SK-N-DZ (cell line): ENCODE results near the gene PSPN.
"Not testable (repeated sequence)": the region's sequence is repeated elsewhere in the genome, so short reads cannot be mapped to it uniquely, and the experiment has no call there.

Experiments used
- DNase-seq: peaks from one replicate; pipeline ENCODE4 v3.0.0-alpha.2; 2015; ENCODE audit warnings: low spot score

Gene PSPN

DNA sequence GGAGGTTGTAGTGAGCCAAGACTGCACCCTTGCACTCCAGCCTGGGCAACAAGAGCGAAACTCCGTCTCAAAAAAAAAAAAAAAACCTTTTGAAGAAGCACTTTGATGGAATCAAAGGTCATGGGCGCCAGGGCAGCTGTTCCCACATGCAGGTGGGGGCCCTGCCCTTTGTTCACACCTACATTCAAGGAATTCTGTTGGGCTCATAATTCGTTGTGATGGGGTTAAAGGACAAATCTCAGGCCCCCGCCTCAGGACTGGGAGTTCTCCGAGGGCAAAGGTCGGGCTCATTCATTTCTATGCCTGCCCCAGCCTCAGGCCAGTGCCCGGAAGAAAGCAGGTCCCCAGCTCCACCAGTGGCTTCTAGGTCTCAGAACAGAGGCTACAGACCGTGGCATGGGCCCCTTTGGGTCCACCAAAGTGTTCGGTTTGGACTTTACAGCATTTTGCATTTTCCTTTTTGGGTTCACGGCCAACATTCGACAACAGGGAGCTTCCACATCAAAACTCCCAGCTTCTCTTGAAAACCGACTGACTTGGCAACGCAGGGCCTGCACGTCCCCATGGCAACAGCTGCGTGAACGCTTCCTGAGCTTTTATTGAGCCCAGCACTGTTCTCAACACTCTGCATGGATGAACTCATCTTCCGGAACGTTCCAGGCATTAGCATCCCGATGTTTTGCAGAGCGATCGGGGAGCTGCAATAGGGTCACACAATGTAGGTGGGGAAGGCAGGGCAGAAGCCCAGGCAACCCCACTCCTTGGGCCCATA lies 27.3 kb upstream of the PSPN start:
- peak; percentile 43 for DNase-seq

DNA sequence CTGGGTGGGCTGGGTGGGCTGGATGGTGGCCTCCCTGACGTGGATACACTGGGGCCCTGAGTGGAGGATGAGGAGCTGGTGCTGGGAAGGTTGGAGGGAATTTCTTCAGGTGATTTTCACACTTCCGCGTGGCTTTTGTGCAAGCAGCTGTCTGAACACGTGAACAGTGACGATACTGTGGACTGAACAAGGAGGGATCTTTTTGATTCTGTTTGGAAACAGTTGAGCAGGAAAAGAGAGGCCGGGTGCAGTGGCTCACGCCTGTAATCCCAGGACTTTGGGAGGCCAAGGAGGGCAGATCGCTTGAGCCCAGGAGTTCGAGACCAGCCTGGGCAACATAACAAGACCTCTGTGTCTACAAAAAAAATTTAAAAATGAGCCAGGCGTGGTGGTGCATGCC lies 26.3 kb upstream of the PSPN start:
- no peak for DNase-seq

DNA sequence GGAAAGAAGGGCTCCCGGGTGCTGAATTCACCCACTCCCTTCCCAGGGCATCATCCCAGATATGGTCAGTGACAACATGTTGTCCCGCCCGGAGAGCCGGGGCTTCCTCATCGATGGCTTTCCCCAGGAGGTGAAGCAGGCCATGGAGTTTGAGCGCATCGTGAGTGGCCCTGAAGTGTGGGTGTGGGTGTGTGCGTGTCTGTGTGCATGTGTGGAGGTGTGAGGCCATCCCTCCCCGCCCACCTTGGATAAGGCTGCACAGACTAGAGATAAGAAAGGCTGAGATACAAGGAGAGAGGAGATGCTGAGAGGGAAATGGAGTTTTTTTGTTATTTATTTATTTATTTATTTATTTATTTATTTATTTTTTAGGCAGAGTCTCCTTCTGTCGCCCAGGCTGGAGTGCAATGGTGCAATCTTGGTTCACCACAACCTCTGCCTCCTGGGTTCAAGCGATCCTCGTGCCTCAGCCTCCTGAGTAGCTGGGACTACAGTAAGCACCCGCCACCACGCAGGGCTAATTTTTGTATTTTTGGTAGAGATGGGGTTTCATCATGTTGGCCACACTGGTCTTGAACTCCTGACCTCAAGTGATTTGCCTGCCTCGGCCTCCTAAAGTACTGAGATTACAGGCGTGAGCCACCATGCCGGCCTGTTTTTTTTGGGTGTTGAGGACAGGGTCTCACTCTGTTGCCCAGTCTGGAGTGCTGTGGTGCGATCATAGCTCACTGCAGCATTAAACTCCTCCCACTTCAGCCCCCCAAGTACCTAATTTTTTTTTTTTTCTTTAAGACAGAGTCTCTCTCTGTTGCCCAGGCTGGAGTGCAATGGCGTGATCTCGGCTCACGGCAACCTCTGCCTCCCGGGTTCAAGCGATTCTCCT lies 24.6 kb upstream of the PSPN start:
- DNase-seq = not testable (repeated sequence)

DNA sequence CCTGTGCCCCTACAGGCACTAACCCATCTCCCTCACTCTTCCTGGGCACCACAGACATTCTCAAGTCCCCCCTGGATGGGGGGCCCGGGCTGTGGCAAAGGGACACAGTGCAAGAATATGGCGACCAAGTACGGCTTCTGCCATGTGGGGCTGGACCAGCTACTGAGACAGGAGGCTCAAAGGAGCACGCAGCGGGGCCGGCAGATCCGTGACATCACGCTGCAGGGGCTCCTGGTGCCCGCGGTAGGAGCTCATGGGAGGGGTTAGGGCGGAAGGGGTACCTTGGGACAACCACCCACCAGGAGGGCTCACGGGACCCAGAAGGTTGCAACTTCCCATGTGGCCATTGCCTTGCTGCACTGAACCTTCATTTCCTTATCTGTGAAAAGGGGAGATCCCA lies 20.6 kb upstream of the PSPN start:
- no peak for DNase-seq

DNA sequence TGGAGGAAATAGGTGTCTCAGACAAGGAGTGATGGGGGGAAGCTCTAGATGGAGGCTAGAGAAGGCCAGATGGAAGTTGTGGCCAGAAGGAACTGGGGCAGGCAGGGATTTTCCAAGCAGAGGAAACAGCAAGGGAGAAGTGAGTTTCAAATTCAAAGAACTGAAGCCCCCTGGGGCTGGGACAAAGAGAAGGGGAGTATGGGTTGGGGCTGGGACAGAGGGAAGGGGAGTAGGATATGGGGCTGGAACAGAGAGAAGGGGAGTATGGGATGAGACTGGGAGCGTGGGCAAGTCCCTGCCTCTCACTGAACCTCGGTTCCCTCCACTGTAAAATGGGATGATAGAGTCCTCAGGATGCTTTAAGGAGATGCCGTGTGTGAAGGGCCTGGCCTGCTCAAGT lies 19.1 kb upstream of the PSPN start:
- no peak for DNase-seq

DNA sequence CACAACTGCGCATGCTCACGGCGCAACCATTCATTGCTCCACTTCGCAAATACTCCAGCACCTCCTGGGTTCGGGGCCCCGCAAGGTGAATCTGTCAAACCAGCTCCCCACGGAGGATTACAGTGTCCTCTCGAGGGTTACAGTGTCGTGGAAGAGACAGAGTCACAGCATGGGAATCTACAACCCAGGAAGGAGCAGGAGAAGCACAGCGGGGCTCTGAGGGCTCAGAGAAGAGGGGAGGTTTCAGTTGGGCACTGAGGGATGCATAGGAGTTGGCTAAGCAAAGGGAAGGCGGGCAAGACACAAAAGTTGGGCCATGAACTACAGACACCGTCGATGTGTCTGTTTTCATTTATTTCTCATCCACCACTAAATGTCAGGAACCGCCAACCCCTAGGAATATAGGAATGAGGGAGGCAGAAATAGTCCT lies 18.3 kb upstream of the PSPN start:
- no peak for DNase-seq

DNA sequence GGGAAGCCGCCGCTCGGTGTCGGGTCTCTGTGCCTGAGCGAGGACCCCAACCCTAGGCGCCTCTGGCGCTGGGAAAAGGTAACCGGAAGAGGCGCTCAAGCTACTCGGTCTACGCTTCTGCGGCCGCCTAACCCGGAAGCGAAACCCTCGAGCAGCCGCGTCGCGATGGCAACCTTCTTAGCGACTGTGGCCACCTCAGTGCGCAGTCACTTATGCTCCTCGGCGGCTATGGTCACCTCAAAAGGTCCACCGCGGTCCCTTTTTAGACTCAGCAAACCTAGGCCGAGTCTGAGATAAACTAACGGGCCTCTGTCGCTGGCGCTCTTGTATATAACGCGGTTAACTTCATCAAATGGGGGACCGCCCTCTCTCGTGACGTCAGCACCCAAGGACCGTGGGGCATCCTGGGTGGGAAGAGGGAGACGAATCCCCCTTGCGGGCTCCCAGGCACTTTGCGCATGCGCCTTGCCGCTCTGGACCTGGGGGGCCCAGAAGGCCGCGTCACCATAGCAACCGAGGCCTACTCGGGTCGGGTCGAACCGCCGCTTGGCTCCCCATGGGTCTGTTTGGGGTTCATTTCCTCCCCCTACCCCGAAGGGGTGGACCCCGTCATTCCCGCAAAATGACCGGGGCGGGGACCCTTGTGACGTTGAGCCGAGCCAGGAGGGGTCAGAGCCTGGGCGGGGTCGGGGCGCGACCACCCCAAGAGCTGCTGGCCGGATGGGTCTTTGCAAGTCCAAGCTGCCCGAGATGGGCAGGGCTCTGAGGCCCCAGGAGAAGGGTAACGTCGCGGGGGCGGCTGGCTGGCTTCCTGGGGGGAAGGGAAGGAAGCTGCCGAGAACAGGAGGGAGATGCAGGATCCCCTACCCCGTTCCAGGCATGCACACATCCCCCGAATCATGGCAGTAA lies 17.6 kb upstream of the PSPN start, which contains the start of gene GTF2F1:
GTF2F1 (minus strand) TSS at position 91 of the 909 bp plus-strand sequence. CDS start 169 bp downstream, outside the sequence.
- peak; percentile 95 for DNase-seq

DNA sequence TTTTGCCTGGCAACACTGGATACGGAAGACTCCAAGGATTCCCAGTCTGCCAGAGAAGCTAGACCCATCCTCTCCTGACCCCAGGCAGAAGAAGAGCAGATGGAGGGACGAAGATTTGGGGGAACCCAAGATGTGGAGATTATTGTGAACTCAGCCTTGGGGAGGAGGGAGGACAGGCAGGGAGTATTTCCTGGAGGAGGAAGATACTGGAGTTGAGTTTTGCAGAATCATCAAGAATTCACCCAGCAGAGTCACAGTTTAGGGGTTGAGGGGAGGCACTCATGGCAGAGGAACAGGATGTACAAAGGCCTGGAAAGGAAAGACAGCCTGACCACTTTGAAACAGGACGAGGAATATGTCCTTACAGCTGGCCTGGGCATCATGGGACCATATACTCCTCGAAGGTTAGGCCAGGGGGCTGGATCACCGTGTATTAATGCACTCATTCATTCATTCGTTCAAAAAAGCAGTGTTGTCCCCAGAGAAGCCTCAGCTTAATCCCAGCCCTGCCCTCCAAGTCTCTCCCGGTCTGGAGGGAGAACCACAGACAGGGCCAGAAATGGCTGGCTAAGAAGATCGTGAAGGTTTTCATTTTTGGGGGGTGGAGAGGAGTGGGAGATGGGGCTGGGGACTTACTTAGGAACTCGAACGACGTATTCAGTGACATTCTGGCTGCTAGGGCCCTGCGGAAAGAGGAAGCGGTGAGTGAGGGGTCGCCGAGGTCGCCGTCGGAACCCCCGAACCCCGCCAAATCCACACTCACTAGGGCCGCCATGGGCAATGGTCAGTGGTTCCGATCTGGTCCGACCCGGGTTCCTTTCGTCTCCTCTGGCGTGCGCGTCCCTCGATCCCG lies 16.7 kb upstream of the PSPN start:
- no peak for DNase-seq

DNA sequence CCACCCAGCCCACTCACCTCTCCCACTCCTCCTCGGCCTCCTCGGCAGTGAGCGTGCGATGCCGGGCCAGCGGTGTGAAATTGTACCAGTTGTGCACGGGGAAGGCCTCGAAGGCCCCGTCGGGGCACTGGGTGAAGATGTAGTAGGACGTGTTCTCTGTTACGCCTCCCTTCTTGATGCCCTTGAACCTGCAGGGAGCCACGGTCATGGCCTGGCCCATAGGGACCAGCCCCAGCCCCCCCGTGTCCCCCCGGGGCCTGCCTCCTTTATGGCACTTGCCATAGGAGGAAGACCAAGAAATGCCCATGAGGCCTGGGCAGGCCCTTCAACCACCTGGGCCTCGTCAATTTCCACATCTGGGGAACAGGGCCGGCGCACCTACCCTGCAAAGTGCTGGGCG lies 11.6 kb upstream of the PSPN start:
- no peak for DNase-seq

DNA sequence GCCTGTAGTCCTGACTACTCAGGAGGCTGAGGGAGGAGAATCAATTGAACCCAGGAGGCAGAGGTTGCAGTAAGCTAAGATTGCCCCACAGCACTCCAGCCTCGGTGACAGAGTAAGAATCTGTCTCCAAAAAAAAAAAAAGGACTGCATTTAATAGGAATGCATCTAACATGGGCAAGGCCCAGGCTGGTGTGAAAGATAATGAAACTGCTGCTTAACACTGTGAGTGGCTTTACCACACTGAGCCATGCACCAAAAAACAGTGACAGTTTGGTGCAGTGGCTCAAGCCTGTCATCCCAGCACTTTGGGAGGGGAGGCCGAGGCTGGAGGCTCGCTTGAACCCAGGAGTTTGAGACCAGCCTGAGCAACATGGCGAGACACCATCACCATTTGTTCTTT lies 8.6 kb upstream of the PSPN start:
- no peak for DNase-seq

DNA sequence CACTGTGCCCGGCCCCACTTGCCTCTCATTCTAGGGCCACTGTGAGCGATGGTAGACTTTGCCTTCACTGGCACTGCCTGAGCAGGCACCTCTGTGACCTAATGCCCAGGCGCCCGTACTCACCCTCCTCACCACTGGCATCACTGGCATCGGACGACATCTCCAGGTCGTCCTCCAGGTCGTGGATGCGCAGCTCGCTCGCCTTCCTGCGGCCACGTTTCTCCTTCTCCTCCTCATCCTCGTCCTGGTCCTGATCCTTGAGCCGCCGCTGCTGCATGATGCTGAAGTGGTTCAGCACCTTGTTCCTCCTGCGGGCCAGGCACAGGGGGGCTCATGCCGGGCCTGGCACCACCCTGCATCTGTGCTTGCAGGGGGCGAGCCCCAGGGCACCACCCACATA lies 7.5 kb upstream of the PSPN start:
- no peak for DNase-seq

DNA sequence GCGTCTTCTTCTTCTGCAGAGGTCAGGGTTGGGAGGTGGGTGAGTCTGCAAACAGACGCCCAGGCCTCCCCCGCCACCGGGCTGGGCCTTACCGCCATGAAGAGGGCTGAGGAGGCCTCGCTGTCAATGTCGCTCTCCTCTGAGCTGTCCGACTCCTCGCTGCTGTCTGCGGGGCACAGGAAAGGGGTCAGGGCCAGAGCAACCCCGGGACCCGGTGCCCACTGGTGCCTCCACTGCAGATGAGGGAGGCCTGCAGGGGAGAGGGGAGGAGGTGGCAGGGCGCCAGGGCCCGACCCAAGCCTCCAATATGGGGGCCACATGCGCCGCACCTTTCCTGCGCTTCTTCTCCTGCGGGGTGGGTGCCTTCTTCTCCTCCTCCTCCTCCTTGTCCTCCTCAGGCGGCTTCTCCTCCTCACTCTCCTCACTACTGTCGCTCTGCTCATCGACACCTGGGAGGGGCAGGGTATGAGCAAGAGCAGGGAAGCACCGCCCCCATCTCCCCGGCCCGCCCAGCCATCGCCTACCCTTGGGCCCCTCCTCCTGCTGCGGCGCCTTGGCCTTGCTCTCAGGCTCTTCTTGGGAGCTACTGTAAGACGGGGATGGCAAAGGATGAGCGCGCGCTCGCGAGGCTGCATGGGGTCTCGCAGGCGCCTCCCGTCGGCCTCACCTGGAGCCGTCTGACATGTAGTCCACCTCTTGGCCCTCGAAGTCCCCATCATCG lies 5.5 kb upstream of the PSPN start:
- DNase-seq = no peak

DNA sequence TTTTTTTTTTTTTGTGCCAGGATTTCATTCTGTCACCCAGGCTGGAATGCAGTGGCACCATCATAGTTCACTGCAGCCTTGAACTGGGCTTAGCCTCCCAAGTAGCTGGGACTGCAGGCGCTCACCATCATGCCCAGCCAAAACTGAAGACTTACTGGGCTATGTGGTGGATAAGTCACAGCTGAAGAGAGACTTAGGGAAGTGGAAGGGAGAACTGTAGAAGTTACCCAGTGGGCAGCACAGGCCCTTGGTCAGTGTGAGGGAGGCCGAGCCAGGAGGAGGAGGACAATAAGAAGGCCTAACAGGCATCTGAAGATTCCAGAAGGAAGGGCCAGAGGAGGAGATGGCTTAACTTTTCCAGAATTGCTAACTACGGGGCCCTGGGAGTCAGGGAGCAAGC lies 4.0 kb upstream of the PSPN start:
- no peak for DNase-seq

DNA sequence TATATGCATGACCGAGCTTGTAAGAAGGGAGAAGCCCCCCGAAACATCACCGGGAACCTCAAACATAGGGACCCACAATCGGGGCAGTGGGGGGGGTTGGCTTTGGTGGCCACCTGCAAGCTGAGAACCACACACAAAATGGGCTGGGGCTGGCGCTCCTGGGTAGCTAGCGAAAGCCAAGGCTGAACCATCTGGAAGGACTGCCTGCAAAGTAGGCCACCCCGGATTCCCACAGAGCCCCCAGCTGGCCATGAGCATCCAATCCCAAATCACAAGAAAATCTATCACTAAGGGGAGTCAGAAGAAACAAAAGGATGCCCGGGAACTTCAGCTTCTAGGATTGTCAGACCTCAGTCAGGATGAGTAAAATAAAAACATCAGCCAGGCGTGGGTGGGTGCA lies 2.8 kb upstream of the PSPN start:
- no peak for DNase-seq

DNA sequence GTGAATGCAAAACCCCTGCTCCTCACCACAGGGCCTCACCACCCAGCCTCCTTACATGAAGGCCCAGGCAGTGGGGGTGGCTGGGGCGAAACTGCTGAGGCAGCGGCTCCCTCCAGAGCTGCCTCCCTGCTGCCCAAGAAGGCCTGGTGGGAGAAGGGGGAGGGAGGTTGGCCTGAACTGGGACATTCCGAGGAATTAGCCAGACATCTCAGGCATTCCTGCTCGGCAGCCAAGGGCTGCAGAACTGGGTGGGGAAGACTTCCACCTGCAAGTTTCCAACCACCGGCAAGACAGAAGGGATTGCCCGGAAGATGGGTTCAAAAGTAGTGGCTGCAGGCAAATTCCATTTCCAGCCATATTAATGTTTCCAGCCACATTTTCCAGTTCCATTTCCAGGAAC lies 2.3 kb upstream of the PSPN start:
- DNase-seq = no peak

DNA sequence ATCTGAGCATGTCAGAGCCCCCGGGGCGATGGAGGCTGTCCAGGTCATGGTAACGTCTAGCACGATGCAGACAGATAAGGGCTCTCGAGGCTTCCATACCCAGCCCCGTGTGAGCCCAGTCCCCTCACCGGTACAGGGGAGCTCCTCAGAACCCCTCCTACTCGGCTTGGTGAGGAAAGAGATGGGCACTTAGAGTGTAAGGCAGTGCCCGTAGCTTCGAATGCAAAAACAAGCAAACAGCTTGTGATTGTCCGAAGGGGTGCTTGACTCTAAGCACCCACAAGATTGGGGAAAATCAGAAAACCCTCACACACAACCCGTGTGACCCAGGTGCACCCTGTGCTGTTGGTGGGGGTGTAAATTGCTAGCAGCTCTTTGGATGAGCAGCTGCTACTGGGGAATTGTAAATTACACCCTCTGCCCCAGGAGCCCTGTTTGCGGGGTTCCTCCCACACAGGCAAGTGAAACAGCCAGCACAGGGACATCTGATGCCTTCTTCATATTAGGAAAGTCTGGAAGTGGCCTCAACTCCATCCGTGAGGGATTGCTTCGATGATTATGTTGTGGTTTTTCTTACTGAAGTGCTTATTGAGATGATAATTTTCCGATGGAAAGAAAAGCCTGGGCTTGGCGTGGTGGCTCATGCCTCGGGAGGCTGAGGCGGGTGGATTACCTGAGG lies 918 bp upstream of the PSPN start:
- no peak for DNase-seq

DNA sequence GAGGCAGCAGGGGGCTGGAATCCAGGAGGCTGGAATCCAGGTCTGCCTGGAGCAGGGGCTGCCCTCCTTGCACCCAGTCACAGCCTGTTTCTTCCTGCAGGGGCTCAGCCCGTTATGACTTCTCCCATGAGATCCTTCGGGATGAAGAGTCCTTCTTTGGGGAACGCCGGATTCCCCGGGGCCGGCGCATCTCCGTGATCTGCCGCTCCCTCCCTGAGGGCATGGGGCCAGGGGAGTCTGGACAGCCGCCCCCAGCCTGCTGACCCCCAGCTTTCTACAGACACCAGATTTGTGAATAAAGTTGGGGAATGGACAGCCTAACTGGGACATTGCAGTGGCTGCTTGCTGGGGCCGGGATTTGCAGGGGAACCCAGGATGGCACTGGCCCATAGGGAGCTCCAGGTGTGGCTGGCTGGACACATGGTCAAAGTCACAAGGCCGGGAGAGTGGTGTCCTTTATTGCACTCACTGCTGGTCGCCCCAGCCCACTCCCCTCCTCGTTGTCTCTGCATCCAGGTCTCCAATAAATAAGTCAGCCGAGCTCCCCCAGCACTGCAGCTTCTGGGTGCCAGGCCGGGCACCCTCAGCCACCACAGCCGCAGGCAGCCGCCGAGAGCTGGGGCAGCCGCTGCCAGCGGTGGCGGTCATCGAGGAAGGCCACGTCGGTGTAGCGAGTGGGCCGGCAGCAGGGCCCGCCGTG lies 872 bp downstream of the PSPN start:
- no peak for DNase-seq

DNA sequence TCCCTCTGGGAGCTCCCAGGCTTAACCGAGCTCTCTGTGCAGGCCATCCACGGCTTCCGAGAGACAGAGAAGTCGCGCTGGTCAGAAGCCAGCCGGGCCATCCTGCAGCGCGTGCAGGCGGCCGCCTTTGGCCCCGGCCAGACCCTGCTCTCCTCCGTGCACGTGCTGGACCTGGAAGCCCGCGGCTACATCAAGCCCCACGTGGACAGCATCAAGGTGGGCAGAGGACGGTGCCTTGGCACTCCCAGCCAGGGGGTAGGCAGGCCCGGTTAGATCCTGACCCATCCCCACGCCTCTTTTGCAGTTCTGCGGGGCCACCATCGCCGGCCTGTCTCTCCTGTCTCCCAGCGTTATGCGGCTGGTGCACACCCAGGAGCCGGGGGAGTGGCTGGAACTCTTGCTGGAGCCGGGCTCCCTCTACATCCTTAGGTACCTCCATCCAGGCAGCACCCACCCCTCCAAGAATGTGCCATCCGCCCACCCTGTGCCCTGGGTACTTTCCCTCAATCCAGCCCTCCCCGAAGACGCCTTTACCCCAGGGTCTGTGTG lies 1.5 kb downstream of the PSPN start:
- DNase-seq = no peak

DNA sequence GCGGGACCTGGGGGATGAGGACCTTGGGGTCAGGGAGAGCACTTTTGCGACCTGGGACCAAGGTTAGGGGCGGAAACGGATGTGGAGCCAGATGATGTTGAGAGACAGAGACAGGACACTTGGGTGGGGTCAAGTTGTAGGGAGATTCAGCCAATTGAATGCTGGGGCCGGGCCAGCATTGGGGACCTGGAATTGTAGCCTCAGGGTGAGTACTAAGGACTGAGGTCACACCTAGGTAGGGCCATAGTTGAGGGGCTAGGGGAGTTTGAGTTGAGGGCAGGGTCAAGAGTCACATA lies 2.0 kb downstream of the PSPN start:
- peak; percentile 38 for DNase-seq
